Activated CD8-positive, alpha-beta memory T cell treated with anti-CD3 and anti-CD28 coated beads, Interleukin-2, amount 10 ng/mL, durations not matched to agents 7 days and 5 days (primary cell): Measurements from ENCODE around the gene WDCP. TPM values are rescaled to one million over a fixed set of nuclear protein-coding genes. Genes with fewer than 3 reads are reported as not detected.
A peak's percentile ranks its signal among the peaks of the same experiment; 100 is the strongest.
"Not testable (repeated sequence)": the region's sequence is repeated elsewhere in the genome, so short reads cannot be mapped to it uniquely, and the experiment has no call there.

Experiments used
- ATAC-seq: fragments of 150-1000 bp; cut with Tn5 transposase; one replicate; pipeline ENCODE4 v1.10.0; 2021; ENCODE audit warnings: moderate library complexity
- CTCF ChIA-PET: fragments of 350-600 bp; sonication (Branson Sonifier 250); formaldehyde crosslinking; loops from one replicate; lab custom pipeline; 2021; ENCODE audit warnings: antibody characterized with exemption; lab: Charles Lee
- DNase-seq: peaks from one replicate; pipeline ENCODE4 v3.0.0-alpha.2; 2020
- H3K27ac Mint-ChIP-seq: one replicate; pipeline ENCODE4 v1.8.0; 2021; ENCODE audit warnings: mild to moderate bottlenecking, mixed read lengths
- H3K27me3 Mint-ChIP-seq: one replicate; pipeline ENCODE4 v1.8.0; 2021; ENCODE audit warnings: mixed read lengths
- H3K36me3 Mint-ChIP-seq: one replicate; pipeline ENCODE4 v1.8.0; 2021; ENCODE audit warnings: mild to moderate bottlenecking, mixed read lengths
- H3K4me1 Mint-ChIP-seq: one replicate; pipeline ENCODE4 v1.8.0; 2021; ENCODE audit warnings: mixed read lengths
- H3K4me3 Mint-ChIP-seq: one replicate; pipeline ENCODE4 v1.8.0; 2021; ENCODE audit warnings: mild to moderate bottlenecking, moderate library complexity, mixed read lengths
- H3K9me3 Mint-ChIP-seq: one replicate; pipeline ENCODE4 v1.8.0; 2022; ENCODE audit warnings: low read depth, mixed read lengths
- total RNA-seq, 2 experiments: library from RNA; stranded (reverse); gene quantifications; one replicate each; pipeline ENCODE4 v1.2.3, GENCODE V29; 2021

Gene WDCP
- total RNA-seq, 2 experiments from 2014 or later, result 22.8 to 26.5 TPM

- H3K4me3 Mint-ChIP-seq, ATAC-seq, H3K9me3 Mint-ChIP-seq, H3K4me1 Mint-ChIP-seq, H3K27ac Mint-ChIP-seq, H3K36me3 Mint-ChIP-seq, DNase-seq: not testable (repeated sequence)
- peaks cover 22% of the 10 kb centered on the region for H3K27me3 Mint-ChIP-seq
- CTCF ChIA-PET, result interaction anchor here (1.4 kb wide), 1 partner anchor 11 kb away, joined by 3 read pairs; no protein-coding TSS in a partner anchor
Measured at GRCh38 chr2:24014902-24015301, 32.3 kb downstream of the WDCP start.

- ATAC-seq (no peak), DNase-seq (no peak)
- Mint-ChIP-seq H3K36me3 (no peaks in the 10 kb centered on the region), H3K4me1 (peaks cover 9% of the 10 kb centered on the region), H3K9me3 (no peaks in the 10 kb centered on the region), H3K27me3 (peaks cover 38% of the 10 kb centered on the region), H3K4me3 (no peak overlapping the region), H3K27ac (no peak overlapping the region)
- CTCF ChIA-PET, result interaction anchor here (1.0 kb wide), 1 partner anchor 9 kb away, joined by 3 read pairs; no protein-coding TSS in a partner anchor
Measured at GRCh38 chr2:24012521-24013188, 34.5 kb downstream of the WDCP start.

GRCh38 chr2:24011250-24012104 lies 35.7 kb downstream of the WDCP start:
- peaks cover 9% of the 10 kb centered on the region for H3K4me1 Mint-ChIP-seq
- H3K36me3 Mint-ChIP-seq, result no peaks in the 10 kb centered on the region
- peaks cover 38% of the 10 kb centered on the region for H3K27me3 Mint-ChIP-seq
- no peaks in the 10 kb centered on the region for H3K9me3 Mint-ChIP-seq
- H3K4me3 Mint-ChIP-seq, result no peak overlapping the region
- ATAC-seq, result no peak
- H3K27ac Mint-ChIP-seq, result no peak overlapping the region
- CTCF ChIA-PET, result no interaction called here
- no peak for DNase-seq

- no peak overlapping the region for H3K4me3 Mint-ChIP-seq
- DNase-seq (no peak), ATAC-seq (peak; percentile 7)
- CTCF ChIA-PET, result no interaction called here
- peaks cover 38% of the 10 kb centered on the region for H3K27me3 Mint-ChIP-seq
- peaks cover 9% of the 10 kb centered on the region for H3K4me1 Mint-ChIP-seq
- H3K27ac Mint-ChIP-seq, result no peak overlapping the region
- no peaks in the 10 kb centered on the region for H3K36me3 Mint-ChIP-seq
- no peaks in the 10 kb centered on the region for H3K9me3 Mint-ChIP-seq
Measured at GRCh38 chr2:24010477-24011249, 36.5 kb downstream of the WDCP start.

DNA sequence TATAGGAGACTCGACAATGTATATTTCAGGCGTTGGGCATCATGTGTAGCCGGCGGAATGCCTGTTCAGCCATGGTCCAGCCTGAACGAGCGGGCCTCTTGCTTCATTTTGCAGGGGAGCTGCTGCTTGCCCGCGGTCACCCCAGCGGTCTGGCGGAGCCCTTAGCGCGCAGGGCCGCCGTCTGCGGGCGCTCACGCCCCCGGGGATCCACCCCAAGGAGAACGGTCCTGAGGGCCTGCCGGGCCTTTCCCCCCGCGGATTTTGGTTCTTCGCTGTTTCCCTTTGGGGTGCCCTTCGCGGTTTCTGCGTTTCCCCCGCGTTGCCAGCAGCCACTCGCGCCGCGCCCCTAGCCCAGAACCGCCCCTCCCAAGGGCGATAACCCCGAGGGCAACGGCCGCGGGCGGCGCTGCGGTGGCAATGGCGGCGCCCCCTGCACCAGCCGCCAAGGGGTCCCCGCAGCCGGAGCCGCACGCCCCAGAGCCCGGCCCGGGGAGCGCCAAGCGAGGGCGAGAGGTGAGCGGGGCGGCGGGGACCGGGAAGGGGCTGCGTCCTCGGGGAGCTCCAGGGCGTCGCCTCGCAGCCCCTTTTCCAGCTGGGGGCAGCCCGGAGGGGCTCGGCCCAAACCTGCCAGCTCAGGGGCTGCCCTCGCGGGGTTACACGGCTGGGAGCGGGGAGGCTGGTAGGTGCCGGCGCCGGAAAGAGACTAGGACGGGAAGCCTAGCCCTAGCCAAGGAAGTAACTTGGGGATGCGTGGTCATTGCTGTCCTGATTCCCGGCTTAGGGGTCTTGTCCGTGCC lies 37.3 kb downstream of the WDCP start, which contains the start of gene MFSD2B:
TSS of gene MFSD2B (plus strand) at position 406 of the 797 bp plus-strand sequence. CDS start at position 418, 12 bp downstream.
- CTCF ChIA-PET, result no interaction called here
- no peak for DNase-seq
- no peak within 1 kb of the TSS for H3K4me3 Mint-ChIP-seq

GRCh38 chr2:24009367-24009679 lies 37.9 kb downstream of the WDCP start:
- H3K4me3 Mint-ChIP-seq, result no peak overlapping the region
- CTCF ChIA-PET, result no interaction called here
- H3K9me3 Mint-ChIP-seq, result no peaks in the 10 kb centered on the region

More for the DNA sequence above, 37.3 kb downstream of the WDCP start, which contains the start of gene MFSD2B:
- no peak within 1 kb of the TSS for H3K27ac Mint-ChIP-seq
- H3K9me3 Mint-ChIP-seq, result no peaks in the 10 kb centered on the region
- H3K4me1 Mint-ChIP-seq, result peaks cover 9% of the 10 kb centered on the region
- peaks cover 38% of the 10 kb centered on the region for H3K27me3 Mint-ChIP-seq
- H3K36me3 Mint-ChIP-seq, result no peaks in the 10 kb centered on the region
- peak; percentile 52 for ATAC-seq

DNA sequence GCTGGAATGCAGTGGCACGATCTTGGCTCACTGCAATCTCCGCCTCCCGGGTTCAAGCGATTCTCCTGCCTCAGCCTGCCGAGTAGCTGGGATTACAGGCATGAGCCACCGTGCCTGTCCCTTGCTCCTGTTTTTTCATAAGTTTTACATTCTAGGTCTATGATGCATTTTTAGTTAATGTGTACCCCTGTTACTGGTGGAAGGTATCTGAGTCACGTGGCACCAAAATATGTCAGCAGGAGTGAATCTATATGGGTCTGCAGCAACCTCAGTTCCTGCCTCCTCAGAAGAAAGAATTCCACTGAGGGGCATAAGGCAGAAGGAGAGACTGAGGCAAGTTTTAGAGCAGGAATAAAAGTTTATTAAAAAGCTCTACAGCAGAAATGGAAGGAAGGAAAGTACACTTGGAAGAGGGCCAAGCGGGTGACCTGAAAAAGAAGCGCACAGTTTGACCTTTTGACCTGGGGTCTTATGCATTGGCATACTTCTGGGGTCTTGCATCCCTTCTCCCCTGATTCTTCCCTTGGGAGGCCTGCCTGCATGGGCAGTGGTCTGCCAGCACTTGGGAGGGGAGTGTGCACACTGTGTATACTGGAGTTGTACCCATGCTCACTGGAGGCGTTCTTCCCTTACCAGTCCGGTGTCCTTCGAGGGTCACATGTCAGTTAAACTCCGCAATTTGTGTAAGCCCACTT lies 38.4 kb downstream of the WDCP start:
- no peaks in the 10 kb centered on the region for H3K36me3 Mint-ChIP-seq
- H3K9me3 Mint-ChIP-seq, result no peaks in the 10 kb centered on the region
- H3K4me3 Mint-ChIP-seq, result no peak overlapping the region
- H3K27ac Mint-ChIP-seq, result no peak overlapping the region
- ATAC-seq (no peak), DNase-seq (no peak)
- CTCF ChIA-PET, result interaction anchor here (0.8 kb wide), 1 partner anchor 375 kb away, joined by 3 read pairs; no protein-coding TSS in a partner anchor
- peaks cover 38% of the 10 kb centered on the region for H3K27me3 Mint-ChIP-seq
- H3K4me1 Mint-ChIP-seq, result peaks cover 9% of the 10 kb centered on the region

More at GRCh38 chr2:24009367-24009679, 37.9 kb downstream of the WDCP start:
- no peaks in the 10 kb centered on the region for H3K36me3 Mint-ChIP-seq
- H3K4me1 Mint-ChIP-seq, result peaks cover 9% of the 10 kb centered on the region
- DNase-seq (no peak), ATAC-seq (no peak)
- peaks cover 38% of the 10 kb centered on the region for H3K27me3 Mint-ChIP-seq
- no peak overlapping the region for H3K27ac Mint-ChIP-seq

DNA sequence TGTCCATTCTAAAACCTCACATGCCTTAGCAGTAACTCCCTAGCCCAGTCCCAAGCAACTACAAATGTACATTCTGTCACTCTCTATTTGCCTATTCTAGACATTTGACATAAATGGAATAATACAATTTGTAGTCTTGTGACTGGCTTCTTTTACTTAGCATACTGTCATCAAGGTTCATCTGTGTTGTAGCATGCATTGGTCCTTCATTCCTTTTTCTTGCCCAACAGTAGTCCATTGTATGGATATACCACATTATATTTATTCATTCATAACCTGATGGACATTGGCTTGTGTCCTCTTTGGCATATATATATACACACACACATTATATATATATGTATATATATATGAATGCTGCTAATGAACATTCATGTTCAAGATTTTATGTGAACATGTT lies 39.5 kb downstream of the WDCP start:
- H3K4me3 Mint-ChIP-seq, result no peak overlapping the region
- peaks cover 9% of the 10 kb centered on the region for H3K4me1 Mint-ChIP-seq
- DNase-seq (no peak), ATAC-seq (no peak)
- H3K9me3 Mint-ChIP-seq, result no peaks in the 10 kb centered on the region
- H3K27me3 Mint-ChIP-seq, result peaks cover 36% of the 10 kb centered on the region
- no peak overlapping the region for H3K27ac Mint-ChIP-seq
- CTCF ChIA-PET, result no interaction called here
- no peaks in the 10 kb centered on the region for H3K36me3 Mint-ChIP-seq

DNA sequence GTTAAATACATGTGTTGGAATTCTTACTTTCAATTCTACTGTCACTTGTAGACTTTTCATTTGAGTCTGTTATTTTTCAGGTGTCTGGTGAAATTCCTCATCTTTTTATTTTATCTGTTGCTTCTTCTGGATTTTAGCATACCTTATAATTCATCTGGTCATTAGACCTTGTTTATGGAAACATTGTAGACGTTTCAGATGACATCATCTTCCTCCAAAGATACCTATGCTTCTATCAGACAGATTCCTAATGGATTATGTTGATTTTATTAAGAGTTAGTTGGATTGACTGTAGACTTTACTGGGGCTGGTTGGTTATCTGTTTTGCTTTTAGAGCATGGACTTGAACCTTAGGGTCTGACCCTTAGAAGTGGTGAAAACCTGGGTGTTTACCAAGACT lies 52.6 kb downstream of the WDCP start:
- H3K27me3 Mint-ChIP-seq, result no peaks in the 10 kb centered on the region
- no peak for ATAC-seq
- no peaks in the 10 kb centered on the region for H3K4me1 Mint-ChIP-seq
- no peak for DNase-seq
- H3K4me3 Mint-ChIP-seq, result no peak overlapping the region
- CTCF ChIA-PET, result no interaction called here
- H3K36me3 Mint-ChIP-seq, result no peaks in the 10 kb centered on the region
- H3K9me3 Mint-ChIP-seq, result no peaks in the 10 kb centered on the region
- H3K27ac Mint-ChIP-seq, result no peak overlapping the region

- Mint-ChIP-seq H3K9me3 (no peaks in the 10 kb centered on the region), H3K4me3 (no peak overlapping the region), H3K36me3 (no peaks in the 10 kb centered on the region), H3K4me1 (no peaks in the 10 kb centered on the region), H3K27me3 (no peaks in the 10 kb centered on the region), H3K27ac (no peak overlapping the region)
- CTCF ChIA-PET, result interaction anchor here (0.9 kb wide), 1 partner anchor 90 kb away, joined by 3 read pairs; the partner anchor contains the start of gene TP53I3
- DNase-seq (no peak), ATAC-seq (no peak)
Measured at GRCh38 chr2:23993736-23994269, 53.4 kb downstream of the WDCP start.

- CTCF ChIA-PET, result no interaction called here
- no peaks in the 10 kb centered on the region for H3K27me3 Mint-ChIP-seq
- H3K27ac Mint-ChIP-seq, result no peak overlapping the region
Measured at GRCh38 chr2:23992931-23993330, 54.3 kb downstream of the WDCP start.

GRCh38 chr2:23988371-23988770 lies 58.8 kb downstream of the WDCP start:
- CTCF ChIA-PET, result interaction anchor here (1.5 kb wide), 1 partner anchor 96 kb away, joined by 10 read pairs; the partner anchor contains the start of gene TP53I3
- Mint-ChIP-seq H3K27ac (no peak overlapping the region), H3K9me3 (no peaks in the 10 kb centered on the region), H3K27me3 (no peaks in the 10 kb centered on the region), H3K4me1 (no peaks in the 10 kb centered on the region), H3K36me3 (peaks cover 3% of the 10 kb centered on the region), H3K4me3 (no peak overlapping the region)
- DNase-seq (no peak), ATAC-seq (peak; percentile 60)

More at GRCh38 chr2:23992931-23993330, 54.3 kb downstream of the WDCP start:
- Mint-ChIP-seq H3K4me3 (no peak overlapping the region), H3K9me3 (no peaks in the 10 kb centered on the region), H3K36me3 (peaks cover 1% of the 10 kb centered on the region), H3K4me1 (no peaks in the 10 kb centered on the region)
- ATAC-seq (no peak), DNase-seq (no peak)
